HepG2 (cell line): Measurements from ENCODE around the gene CDK2AP2. TPM values are rescaled to one million over a fixed set of nuclear protein-coding genes. Genes with fewer than 3 reads are reported as not detected.

ENCODE experiments used
- ETV6 ChIP-seq: sonication (generic); formaldehyde crosslinking; conservative IDR thresholded peaks from 2 replicates; pipeline ENCODE4 v1.4.0; 2020; ENCODE audit warnings: missing genetic modification reagents
- FOXO4 ChIP-seq: sonication (generic); formaldehyde crosslinking; conservative IDR thresholded peaks from 2 replicates; pipeline ENCODE4 v1.8.1; 2023; ENCODE audit warnings: missing genetic modification reagents
- GLI4 ChIP-seq: sonication (generic); formaldehyde crosslinking; IDR thresholded peaks from 2 replicates; pipeline ENCODE4 v1.5.1; 2020; ENCODE audit warnings: missing genetic modification reagents, mild to moderate bottlenecking, moderate library complexity, borderline replicate concordance
- HNRNPUL1 ChIP-seq: fragments of 200-400 bp; formaldehyde crosslinking; IDR thresholded peaks from 2 replicates; pipeline ENCODE4 v1.6.1; 2017; ENCODE audit warnings: low read depth, mild to moderate bottlenecking, low read length, moderate library complexity
- HOXA3 ChIP-seq: sonication (generic); formaldehyde crosslinking; IDR thresholded peaks from 2 replicates; pipeline ENCODE4 v1.5.0; 2020; ENCODE audit warnings: missing genetic modification reagents
- JUND ChIP-seq: sonication (generic); formaldehyde crosslinking; IDR thresholded peaks from 2 replicates; pipeline ENCODE4 v1.8.0; 2022; ENCODE audit warnings: mild to moderate bottlenecking, missing genetic modification reagents
- KLF12 ChIP-seq: sonication (generic); formaldehyde crosslinking; IDR thresholded peaks from 2 replicates; pipeline ENCODE4 v1.4.0; 2020; ENCODE audit warnings: missing genetic modification reagents, borderline replicate concordance
- PRDM15 ChIP-seq: sonication (generic); formaldehyde crosslinking; IDR thresholded peaks from 2 replicates; pipeline ENCODE4 v1.4.0; 2020; ENCODE audit warnings: missing genetic modification reagents
- SP5 ChIP-seq: IDR thresholded peaks from 2 replicates; pipeline ENCODE4 v1.6.1; 2016; ENCODE audit warnings: low read depth, borderline replicate concordance
- STAT6 ChIP-seq: sonication (generic); formaldehyde crosslinking; IDR thresholded peaks from 2 replicates; pipeline ENCODE4 v1.4.0; 2020; ENCODE audit warnings: missing genetic modification reagents, mild to moderate bottlenecking, borderline replicate concordance
- TMF1 ChIP-seq: sonication (generic); formaldehyde crosslinking; IDR thresholded peaks from 2 replicates; pipeline ENCODE4 v1.8.1; 2022; ENCODE audit warnings: low read depth, missing genetic modification reagents
- XRCC5 ChIP-seq: fragments of 200-400 bp; formaldehyde crosslinking; optimal IDR thresholded peaks from 2 replicates; pipeline ENCODE3; 2017; ENCODE audit warnings: mild to moderate bottlenecking, low read length
- YEATS4 ChIP-seq: sonication (generic); formaldehyde crosslinking; IDR thresholded peaks from 2 replicates; pipeline ENCODE4 v1.4.0; 2020; ENCODE audit warnings: missing genetic modification reagents, borderline replicate concordance
- ZNF460 ChIP-seq: sonication (generic); formaldehyde crosslinking; IDR thresholded peaks from 2 replicates; pipeline ENCODE4 v1.5.1; 2020; ENCODE audit warnings: missing genetic modification reagents, mild to moderate bottlenecking, borderline replicate concordance
- ZNF576 ChIP-seq: sonication (generic); formaldehyde crosslinking; IDR thresholded peaks from 2 replicates; pipeline ENCODE4 v1.4.0; 2020; ENCODE audit warnings: mild to moderate bottlenecking, missing genetic modification reagents
- ZNF614 ChIP-seq: IDR thresholded peaks from 2 replicates; pipeline ENCODE4 v1.6.1; 2018; ENCODE audit warnings: missing biosample characterization, missing genetic modification reagents, inconsistent platforms, borderline replicate concordance
- ZNF768 ChIP-seq: sonication (generic); formaldehyde crosslinking; IDR thresholded peaks from 2 replicates; pipeline ENCODE4 v1.4.0; 2020; ENCODE audit warnings: missing genetic modification reagents
- ZXDC ChIP-seq: sonication (generic); formaldehyde crosslinking; IDR thresholded peaks from 2 replicates; pipeline ENCODE4 v1.5.0; 2020; ENCODE audit warnings: mild to moderate bottlenecking, missing genetic modification reagents
- polyA plus RNA-seq, 8 experiments: library from polyadenylated mRNA; depleted of rRNA in 3 of 8; stranded (reverse) in 7 of 8; unstranded in 1 of 8; fragments of >200 nt; fragmentation: Illumina TruSeq in 4 of 8; extraction: Trizol in 4 of 8; gene quantifications; 2 replicates each; pipeline versions ENCODE4 v1.2.1 to v1.2.3, GENCODE V29; 2011 to 2016; ENCODE audit warnings: low read depth in 4 of 8, missing spikeins in 1 of 8, mixed read lengths in 1 of 8; ENCODE audit not compliant: insufficient read depth in 1 of 8
- total RNA-seq, 5 experiments: library from RNA; depleted of rRNA; stranded (reverse); fragments of >200 nt; fragmentation: Illumina TruSeq; extraction: Trizol; gene quantifications; 2 replicates each; pipeline ENCODE4 v1.2.3, GENCODE V29; 2016; ENCODE audit warnings: low read depth in 1 of 5

Gene CDK2AP2
- total and polyA plus RNA-seq, 2 of the 13 experiments (the other 11 are each of a cell fraction or from before 2014, with no cell fraction given): 15.0 to 23.2 TPM

GRCh38 chr11:67508486-67509121 is 642 bp upstream of the CDK2AP2 start (continued):
- TF ChIP-seq FOXO4 (CRISPR knock-in tag) (0 out of 2 replicates have a peak, but pooled peaks have one; percentile 88), HNRNPUL1 (no peak), ETV6 (CRISPR knock-in tag) (no peak), TMF1 (no peak), ZNF460 (CRISPR knock-in tag) (no peak), YEATS4 (CRISPR knock-in tag) (peak; percentile 84; the same call in 1 of the 2 replicates), JUND (no peak), ZXDC (CRISPR knock-in tag) (no peak), XRCC5 (peak; percentile 79), HOXA3 (CRISPR knock-in tag) (peak; percentile 96), STAT6 (CRISPR knock-in tag) (no peak), SP5 (CRISPR knock-in tag) (peak; percentile 42; the same call in 1 of the 2 replicates), PRDM15 (CRISPR knock-in tag) (no peak), ZNF614 (0 out of 2 replicates have a peak, but pooled peaks have one; percentile 26), ZNF576 (CRISPR knock-in tag) (no peak), GLI4 (no peak), KLF12 (CRISPR knock-in tag) (0 out of 2 replicates have a peak, but pooled peaks have one; percentile 64), ZNF768 (CRISPR knock-in tag) (peak; percentile 31; the same call in 1 of the 2 replicates)
